Parathyroid adenoma (tissue), 2 donors: Measurements from ENCODE around the gene PDCD1.
"Not testable (repeated sequence)": the region's sequence is repeated elsewhere in the genome, so short reads cannot be mapped to it uniquely, and the experiment has no call there.

Source experiments
- H2AFZ ChIP-seq: fragments of 300-600 bp; sonication (generic); one replicate; pipeline ENCODE4 v1.7.0; 2017; ENCODE audit warnings: antibody characterized with exemption, mild to moderate bottlenecking
- H3K27ac ChIP-seq: fragments of 300-600 bp; sonication (generic); one replicate; pipeline ENCODE4 v1.7.0; 2017
- H3K27me3 ChIP-seq: fragments of 300-600 bp; sonication (generic); one replicate; pipeline ENCODE4 v1.7.0; 2017; ENCODE audit warnings: low read length; ENCODE audit not compliant: control insufficient read depth, insufficient read depth
- H3K36me3 ChIP-seq: fragments of 300-600 bp; sonication (generic); one replicate; pipeline ENCODE4 v1.7.0; 2017; ENCODE audit warnings: low read length; ENCODE audit not compliant: control insufficient read depth, insufficient read depth
- H3K4me1 ChIP-seq: fragments of 300-600 bp; sonication (generic); one replicate; pipeline ENCODE4 v1.7.0; 2017; ENCODE audit warnings: control low read depth
- H3K4me2 ChIP-seq: fragments of 300-600 bp; sonication (generic); one replicate; pipeline ENCODE4 v1.7.0; 2017; ENCODE audit warnings: low read length
- H3K4me3 ChIP-seq: fragments of 300-600 bp; sonication (generic); one replicate; pipeline ENCODE4 v1.7.0; 2017; ENCODE audit warnings: low read depth, low read length
- H3K79me2 ChIP-seq: fragments of 300-600 bp; sonication (generic); one replicate; pipeline ENCODE4 v1.7.0; 2017; ENCODE audit warnings: control low read depth
- H3K9ac ChIP-seq: fragments of 300-600 bp; sonication (generic); one replicate; pipeline ENCODE4 v1.7.0; 2017; ENCODE audit warnings: mild to moderate bottlenecking
- H3K9me3 ChIP-seq: fragments of 300-600 bp; sonication (generic); one replicate; pipeline ENCODE4 v1.7.0; 2017; ENCODE audit warnings: low read length; ENCODE audit not compliant: control insufficient read depth
- CTCF ChIP-seq: fragments of 300-600 bp; sonication (generic); IDR thresholded peaks from one replicate; pipeline ENCODE4 v1.7.0; 2017; ENCODE audit warnings: antibody characterized with exemption, mild to moderate bottlenecking
- donor health status: primary hyperparathyroidism.

PDCD1 gene

GRCh38 chr2:241809383-241810306 lies 49.0 kb downstream of the PDCD1 start:
- no peak overlapping the region for H2AFZ ChIP-seq
- no peak overlapping the region for H3K9ac ChIP-seq
- no peak overlapping the region for H3K27ac ChIP-seq

GRCh38 chr2:241808721-241809382 lies 49.8 kb downstream of the PDCD1 start, which contains the start of gene NEU4:
TSS of gene NEU4 (plus strand) at chr2:241809193. CDS start at chr2:241814485, 5,292 bp downstream.
- H3K9ac ChIP-seq: no peak within 1 kb of the TSS
- no peak within 1 kb of the TSS for H3K4me3 ChIP-seq

More at GRCh38 chr2:241809383-241810306, 49.0 kb downstream of the PDCD1 start:
- Histone ChIP-seq H3K27me3 (no peaks in the 10 kb centered on the region), H3K79me2 (no peaks in the 10 kb centered on the region), H3K4me3 (no peak overlapping the region), H3K36me3 (no peaks in the 10 kb centered on the region), H3K9me3 (no peaks in the 10 kb centered on the region), H3K4me1 (peaks cover under 1% of the 10 kb centered on the region), H3K4me2 (no peak overlapping the region)
- TF ChIP-seq CTCF: no peak

GRCh38 chr2:241808051-241808720 lies 50.5 kb downstream of the PDCD1 start:
- no peak overlapping the region for H2AFZ ChIP-seq
- no peak for TF ChIP-seq CTCF

More at GRCh38 chr2:241808721-241809382, 49.8 kb downstream of the PDCD1 start, which contains the start of gene NEU4:
- Histone ChIP-seq H3K27ac (no peak within 1 kb of the TSS), H3K4me1 (peaks cover 2% of the 10 kb centered on the region), H2AFZ (no peak within 1 kb of the TSS), H3K36me3 (no peaks in the 10 kb centered on the region), H3K4me2 (no peak within 1 kb of the TSS), H3K27me3 (no peaks in the 10 kb centered on the region), H3K9me3 (no peaks in the 10 kb centered on the region), H3K79me2 (no peaks in the 10 kb centered on the region)
- no peak for TF ChIP-seq CTCF

GRCh38 chr2:241806217-241806616 lies 52.5 kb downstream of the PDCD1 start:
- not testable (repeated sequence) for H3K36me3 ChIP-seq, H3K4me3 ChIP-seq, H3K27me3 ChIP-seq, H2AFZ ChIP-seq, H3K9me3 ChIP-seq, H3K4me1 ChIP-seq, H3K4me2 ChIP-seq, H3K27ac ChIP-seq, H3K79me2 ChIP-seq, H3K9ac ChIP-seq

More at GRCh38 chr2:241808051-241808720, 50.5 kb downstream of the PDCD1 start:
- no peaks in the 10 kb centered on the region for H3K79me2 ChIP-seq
- H3K27me3 ChIP-seq: no peaks in the 10 kb centered on the region
- no peaks in the 10 kb centered on the region for H3K9me3 ChIP-seq
- H3K4me2 ChIP-seq: no peak overlapping the region
- H3K9ac ChIP-seq: no peak overlapping the region
- no peak overlapping the region for H3K4me3 ChIP-seq
- H3K27ac ChIP-seq: no peak overlapping the region
- no peaks in the 10 kb centered on the region for H3K36me3 ChIP-seq
- H3K4me1 ChIP-seq: peaks cover 2% of the 10 kb centered on the region
